NT2/D1 (cell line): ENCODE results near the gene RAB7B.

Experiments
- SUZ12 ChIP-seq: IDR thresholded peaks from 2 replicates; pipeline ENCODE4 v1.6.1; 2011; ENCODE audit not compliant: insufficient read length, insufficient read depth; ENCODE audit errors: extremely low read depth
- YY1 ChIP-seq: IDR thresholded peaks from 2 replicates; pipeline ENCODE4 v1.6.1; 2011; ENCODE audit not compliant: insufficient read length, insufficient read depth
- ZNF274 ChIP-seq: IDR thresholded peaks from 2 replicates; pipeline ENCODE4 v1.6.1; 2011; ENCODE audit warnings: mild to moderate bottlenecking, low read depth, low read length

GRCh38 chr1:205927676-205928075 lies 75.5 kb downstream of the RAB7B start:
- TF ChIP-seq ZNF274 (no peak), YY1 (no peak), SUZ12 (no peak)
